ENCODE results near the gene PACRG.

DNA sequence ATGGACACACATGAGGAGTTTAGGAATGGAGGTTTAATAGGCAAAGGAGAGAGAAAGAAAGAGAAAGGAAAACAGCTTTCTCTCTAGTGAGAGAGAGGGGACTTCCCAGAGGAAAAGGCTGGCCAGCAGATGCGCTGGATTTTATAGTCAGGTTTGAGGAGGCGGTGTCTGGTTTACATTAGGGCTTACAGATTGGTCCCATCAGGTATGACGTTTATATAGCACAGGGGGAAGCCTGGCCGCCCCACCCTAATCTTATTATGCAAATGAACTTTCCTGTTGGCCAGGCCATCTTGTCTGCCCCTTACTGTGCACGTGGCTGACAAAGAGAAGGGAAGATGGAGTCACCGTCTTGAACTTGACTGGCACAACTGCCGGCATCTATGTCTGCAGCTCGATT lies 600.1 kb downstream of the PACRG start:
- TF ChIP-seq, protein P1, sequence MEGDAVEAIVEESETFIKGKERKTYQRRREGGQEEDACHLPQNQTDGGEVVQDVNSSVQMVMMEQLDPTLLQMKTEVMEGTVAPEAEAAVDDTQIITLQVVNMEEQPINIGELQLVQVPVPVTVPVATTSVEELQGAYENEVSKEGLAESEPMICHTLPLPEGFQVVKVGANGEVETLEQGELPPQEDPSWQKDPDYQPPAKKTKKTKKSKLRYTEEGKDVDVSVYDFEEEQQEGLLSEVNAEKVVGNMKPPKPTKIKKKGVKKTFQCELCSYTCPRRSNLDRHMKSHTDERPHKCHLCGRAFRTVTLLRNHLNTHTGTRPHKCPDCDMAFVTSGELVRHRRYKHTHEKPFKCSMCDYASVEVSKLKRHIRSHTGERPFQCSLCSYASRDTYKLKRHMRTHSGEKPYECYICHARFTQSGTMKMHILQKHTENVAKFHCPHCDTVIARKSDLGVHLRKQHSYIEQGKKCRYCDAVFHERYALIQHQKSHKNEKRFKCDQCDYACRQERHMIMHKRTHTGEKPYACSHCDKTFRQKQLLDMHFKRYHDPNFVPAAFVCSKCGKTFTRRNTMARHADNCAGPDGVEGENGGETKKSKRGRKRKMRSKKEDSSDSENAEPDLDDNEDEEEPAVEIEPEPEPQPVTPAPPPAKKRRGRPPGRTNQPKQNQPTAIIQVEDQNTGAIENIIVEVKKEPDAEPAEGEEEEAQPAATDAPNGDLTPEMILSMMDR (IDR thresholded peaks at IDR 0.05) = no peak
- no peak for TF ChIP-seq POLR2AphosphoS5 (IDR thresholded peaks at IDR 0.05)

All from stomach (tissue), 4 donors.